Heart right ventricle (tissue), 16 donors: ENCODE results near the gene B4GALT5. TPM values are rescaled to one million over a fixed set of nuclear protein-coding genes. Genes with fewer than 3 reads are reported as not detected.
A peak's percentile ranks its signal among the peaks of the same experiment; 100 is the strongest.

ENCODE experiments used
- ATAC-seq, 8 donors: fragments of 200-7000 bp; cut with Tn5 transposase; one replicate each; pipeline ENCODE4 v1.9.1; 2020; ENCODE audit warnings: mild to moderate bottlenecking in 8 of 8, moderate library complexity in 8 of 8, moderate number of reproducible peaks in 1 of 8
- DNase-seq, 2 donors: peaks; one replicate each; pipeline ENCODE4 v3.0.0-alpha.2; 2020
- H3K27ac ChIP-seq, 10 donors: fragments of 200-600 bp; sonication (generic) in 2 of 10; one replicate each; pipeline versions ENCODE4 v1.5.0 to v1.8.0; 2020 to 2022; ENCODE audit warnings: mild to moderate bottlenecking in 3 of 10
- H3K27me3 ChIP-seq, 7 donors: fragments of 200-600 bp; one replicate each; pipeline ENCODE4 v1.8.0; 2021 to 2022; ENCODE audit warnings: mild to moderate bottlenecking in 2 of 7
- H3K36me3 ChIP-seq, 9 donors: fragments of 200-600 bp; sonication (generic) in 1 of 9; one replicate each; pipeline versions ENCODE4 v1.5.0 to v1.8.0; 2020 to 2022; ENCODE audit warnings: mild to moderate bottlenecking in 2 of 9
- H3K4me1 ChIP-seq, 9 donors: fragments of 200-600 bp; sonication (generic) in 1 of 9; one replicate each; pipeline versions ENCODE4 v1.5.0 to v1.8.0; 2020 to 2022; ENCODE audit warnings: mild to moderate bottlenecking in 4 of 9
- H3K4me3 ChIP-seq, 10 donors: fragments of 200-600 bp; sonication (generic) in 2 of 10; one replicate each; pipeline versions ENCODE4 v1.5.0 to v1.8.0; 2020 to 2022; ENCODE audit warnings: mild to moderate bottlenecking in 7 of 10, moderate library complexity in 2 of 10
- H3K9me3 ChIP-seq, 11 donors: fragments of 200-600 bp in 10 of 11; sonication (generic) in 2 of 11; one replicate each; pipeline versions ENCODE4 v1.5.0 to v1.8.0; 2013 to 2022; ENCODE audit warnings: mild to moderate bottlenecking in 2 of 11, control low read depth in 1 of 11, moderate library complexity in 1 of 11
- WGBS, 2 donors: extraction: QIAGEN DNeasy Blood & Tissue Kit; methylation state at CpG; one replicate each; pipeline ENCODE4 v1.1.7; 2013; ENCODE audit warnings: inconsistent platforms in 1 of 2; 5-methylcytosine and 5-hydroxymethylcytosine counted together
- intact Hi-C, 10 donors: fragments of 100-400 bp; cut with DNase I; formaldehyde crosslinking; loops; one replicate each; pipeline versions ENCODE4 v1.11.1 to v1.14.2; 2022
- polyA plus RNA-seq, 2 donors: library from polyadenylated mRNA; stranded (reverse); fragments of 200-250 nt; gene quantifications; one replicate each; pipeline ENCODE4 v1.2.3, GENCODE V29; 2013
- total RNA-seq, 10 donors: library from RNA; stranded (reverse); fragmentation: NEBNext Ultra II Directional in 3 of 10; extraction: Animal tissue kit (Norgen Biotek cat#: 25700) in 3 of 10; gene quantifications; one replicate each; pipeline versions ENCODE4 v1.2.1 to v1.2.4, GENCODE V29; 2021 to 2023
- TF ChIP-seq, protein P1 (sequence below), 9 donors: fragments of 200-600 bp; sonication (generic) in 2 of 9; IDR thresholded peaks; one replicate each; pipeline versions ENCODE4 v1.5.0 to v1.8.0; 2021 to 2022; ENCODE audit warnings: antibody characterized with exemption in 9 of 9, mild to moderate bottlenecking in 5 of 9, moderate library complexity in 1 of 9
- donor health status: Arrhythmogenic right ventricular cardiomyopathy.
- donor health status: ischemic (EF 13 %, LVEDD 7.1; RV severe dilation, severe dysfunction).
- donor health status: healthy with polysubstance abuse.
- donor health status: DM: no; HTN: yes; CAD: no.
- donor health status: DM: no; HTN: no; CAD: no.
- donor health status: ischemic (EF 25% LVEDD 6.9; RV normal size, moderate dysfunction).
- donor health status: ischemic (EF 25% LVEDD 5.7; RV mildly dilated, moderate dysfunction).
- donor health status: healthy.
- donor health status: DM: yes; HTN: yes; CAD: no.
- donor health status: Ischemic cardiomyopathy.
- donor health status: ischemic (EF 35%, LVEDD 5.7; RV mildly dilated, moderate dysfunction).
- donor health status: nonischemic (EF 11% LVEDD 7.7; RV severe dilation, severe dysfunction).
- donor health status: DM: yes; HTN: yes; CAD: no.
- donor health status: PGD.
- donor health status: ischemic (EF 29% LVEDD 5.4; RV normal size, mild dysfunction).
- donor health status: nonischemic (EF 23%, LVEDD 6.1; RV moderate dilation, normal function).

B4GALT5 gene
- total and polyA plus RNA-seq, 12 donors: 7.4 to 61.6 (median 29.6) TPM

DNA sequence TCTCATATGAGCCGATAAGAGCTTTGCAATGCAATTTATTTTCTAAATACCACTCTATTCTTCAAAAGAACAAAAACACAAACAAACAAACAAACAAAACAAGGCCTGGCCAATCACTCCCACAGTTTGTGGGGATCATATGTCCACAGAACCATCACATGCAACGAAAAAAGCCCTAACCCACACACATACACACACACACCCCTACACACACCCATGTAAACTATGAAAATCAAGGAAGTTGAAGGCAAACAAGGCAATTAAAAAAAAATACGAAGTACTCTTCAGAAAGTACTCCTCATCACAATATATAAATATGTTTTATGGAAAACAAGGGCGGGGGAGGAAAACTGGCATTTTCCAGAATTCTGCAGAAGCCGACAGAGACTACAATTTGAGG is 79.6 kb downstream of the B4GALT5 start:
- Histone ChIP-seq H3K27me3 (no peaks in the 10 kb centered on the region), H3K9me3 (peaks cover 0 to 1% (median 0%) of the 10 kb centered on the region in 11 donors), H3K27ac (peak overlapping the region in 1 of 10 donors; percentile 75), H3K4me3 (no peak overlapping the region), H3K4me1 (peaks cover 0 to 55% (median 23%) of the 10 kb centered on the region in 9 donors), H3K36me3 (peaks cover 0 to 64% (median 11%) of the 10 kb centered on the region in 9 donors)
- ATAC-seq (no peak), DNase-seq (no peak)
- TF ChIP-seq, protein P1, sequence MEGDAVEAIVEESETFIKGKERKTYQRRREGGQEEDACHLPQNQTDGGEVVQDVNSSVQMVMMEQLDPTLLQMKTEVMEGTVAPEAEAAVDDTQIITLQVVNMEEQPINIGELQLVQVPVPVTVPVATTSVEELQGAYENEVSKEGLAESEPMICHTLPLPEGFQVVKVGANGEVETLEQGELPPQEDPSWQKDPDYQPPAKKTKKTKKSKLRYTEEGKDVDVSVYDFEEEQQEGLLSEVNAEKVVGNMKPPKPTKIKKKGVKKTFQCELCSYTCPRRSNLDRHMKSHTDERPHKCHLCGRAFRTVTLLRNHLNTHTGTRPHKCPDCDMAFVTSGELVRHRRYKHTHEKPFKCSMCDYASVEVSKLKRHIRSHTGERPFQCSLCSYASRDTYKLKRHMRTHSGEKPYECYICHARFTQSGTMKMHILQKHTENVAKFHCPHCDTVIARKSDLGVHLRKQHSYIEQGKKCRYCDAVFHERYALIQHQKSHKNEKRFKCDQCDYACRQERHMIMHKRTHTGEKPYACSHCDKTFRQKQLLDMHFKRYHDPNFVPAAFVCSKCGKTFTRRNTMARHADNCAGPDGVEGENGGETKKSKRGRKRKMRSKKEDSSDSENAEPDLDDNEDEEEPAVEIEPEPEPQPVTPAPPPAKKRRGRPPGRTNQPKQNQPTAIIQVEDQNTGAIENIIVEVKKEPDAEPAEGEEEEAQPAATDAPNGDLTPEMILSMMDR (IDR thresholded peaks at IDR 0.05): no peak
- intact Hi-C loops: loop anchor here in 3 of 10 donors (5.0 to 10.0 kb wide), 3 partner anchors 51 to 81 kb away; partner anchors contain the start of gene B4GALT5 (in 2 of the 3)
- 91 to 96% methylated on average over 5 of the region's 5 CpGs for WGBS, 2 donors

DNA sequence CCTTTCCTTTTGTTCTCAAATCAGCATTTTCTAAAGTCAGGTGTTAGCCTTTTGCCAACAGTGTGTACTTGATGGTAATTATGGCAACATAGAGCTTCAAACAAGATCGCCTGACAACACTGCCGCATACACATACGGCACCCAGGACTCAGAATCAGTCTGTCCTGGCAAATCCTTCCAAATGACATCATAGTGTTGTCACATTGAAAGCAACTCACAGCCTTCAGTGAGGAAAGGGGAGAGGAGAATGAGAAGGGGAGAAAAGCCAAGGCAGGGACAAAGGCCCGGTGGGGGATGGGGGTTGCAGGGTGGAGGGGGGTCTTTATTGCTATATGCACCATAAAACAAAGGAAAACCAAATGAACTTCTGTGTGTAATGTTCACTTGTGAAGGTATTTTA is 80.0 kb downstream of the B4GALT5 start:
- Histone ChIP-seq H3K9me3 (peaks cover 0 to 6% (median 0%) of the 10 kb centered on the region in 11 donors), H3K4me1 (peaks cover 0 to 55% (median 23%) of the 10 kb centered on the region in 9 donors), H3K27ac (no peak overlapping the region), H3K36me3 (peaks cover 0 to 59% (median 10%) of the 10 kb centered on the region in 9 donors), H3K4me3 (no peak overlapping the region), H3K27me3 (no peaks in the 10 kb centered on the region)
- intact Hi-C loops: loop anchor here in 3 of 10 donors (5.0 to 10.0 kb wide), 3 partner anchors 51 to 81 kb away; partner anchors contain the start of gene B4GALT5 (in 2 of the 3)
- TF ChIP-seq, protein P1 (IDR thresholded peaks at IDR 0.05): no peak
- WGBS, 2 donors: 81 to 91% methylated on average over 4 of the region's 4 CpGs
- DNase-seq (no peak), ATAC-seq (no peak)

DNA sequence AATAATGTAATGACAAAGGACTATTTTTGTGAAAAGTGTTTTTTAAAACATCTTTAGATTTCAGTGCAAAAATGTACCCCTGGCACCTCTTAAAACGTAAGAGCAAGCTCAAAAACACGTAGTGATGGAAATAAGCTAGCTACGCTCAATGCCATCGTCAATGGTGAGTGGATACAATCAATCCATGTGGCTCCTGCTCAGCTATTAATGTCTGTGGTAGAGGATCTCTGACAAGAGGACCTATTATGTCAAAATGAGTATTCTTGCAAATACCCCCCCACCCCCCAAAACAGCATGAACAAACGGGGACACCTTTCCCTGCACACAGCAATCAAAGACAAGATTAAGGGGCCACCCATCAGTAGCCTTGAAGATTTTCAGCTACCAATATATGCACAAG is 80.7 kb downstream of the B4GALT5 start:
- TF ChIP-seq, protein P1 (IDR thresholded peaks at IDR 0.05): no peak
- Histone ChIP-seq H3K36me3 (peaks cover 0 to 53% (median 8%) of the 10 kb centered on the region in 9 donors), H3K27me3 (no peaks in the 10 kb centered on the region), H3K4me1 (peaks cover 0 to 55% (median 23%) of the 10 kb centered on the region in 9 donors), H3K9me3 (peaks cover 0 to 11% (median 0%) of the 10 kb centered on the region in 11 donors), H3K4me3 (no peak overlapping the region), H3K27ac (no peak overlapping the region)
- intact Hi-C loops: loop anchor here in 3 of 10 donors (5.0 to 10.0 kb wide), 3 partner anchors 52 to 82 kb away; partner anchors contain the start of gene B4GALT5 (in 2 of the 3)
- 95 to 97% methylated on average over 5 of the region's 5 CpGs for WGBS, 2 donors
- ATAC-seq: no peak
- DNase-seq: no peak

DNA sequence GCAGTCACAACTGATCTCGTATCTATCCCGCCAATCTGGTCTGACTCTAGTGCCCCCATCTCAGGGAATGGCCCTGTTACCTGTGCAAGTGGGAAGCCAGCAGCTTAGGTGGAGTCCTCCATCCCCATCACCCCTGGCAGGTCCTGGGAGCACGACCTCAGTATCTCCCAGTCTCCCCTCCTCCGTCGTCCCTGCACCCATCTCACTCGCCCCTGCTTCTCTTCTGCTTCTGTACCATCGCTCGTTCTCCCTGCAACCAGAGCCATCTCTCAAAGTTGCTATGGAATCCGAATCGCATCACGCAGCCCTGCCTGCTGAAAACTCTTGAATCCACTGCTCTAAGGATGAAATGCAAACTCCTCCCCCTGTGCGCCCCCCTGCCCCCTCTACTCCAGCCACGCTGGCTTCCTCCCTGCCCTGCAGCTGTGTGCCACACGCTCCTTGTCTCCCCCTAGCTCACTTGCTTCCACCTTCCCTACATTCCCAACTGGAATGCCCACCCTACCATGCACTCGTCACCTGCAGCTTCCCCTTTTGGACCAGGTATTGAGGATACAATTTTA is 81.7 kb downstream of the B4GALT5 start:
- Histone ChIP-seq H3K4me1 (peaks cover 0 to 47% (median 23%) of the 10 kb centered on the region in 9 donors), H3K36me3 (peaks cover 0 to 42% (median 4%) of the 10 kb centered on the region in 9 donors), H3K9me3 (peaks cover 0 to 11% (median 0%) of the 10 kb centered on the region in 11 donors), H3K4me3 (no peak overlapping the region), H3K27ac (peak overlapping the region in 1 of 10 donors; percentile 70), H3K27me3 (no peaks in the 10 kb centered on the region)
- ATAC-seq (no peak), DNase-seq (no peak)
- TF ChIP-seq, protein P1 (IDR thresholded peaks at IDR 0.05): no peak
- intact Hi-C loops: loop anchor here in 3 of 10 donors (5.0 to 10.0 kb wide), 3 partner anchors 53 to 83 kb away; partner anchors contain the start of gene B4GALT5 (in 2 of the 3)
- 89 to 94% methylated on average over 15 of the region's 15 CpGs for WGBS, 2 donors
